Activated CD4-positive, alpha-beta T cell treated with anti-CD3 and anti-CD28 coated beads, Interleukin-2, amount 50 U/mL, for 48 hours (primary cell): ENCODE measurements around the gene BAZ2B.

Source experiments
- DNase-seq, 2 experiments: peaks; one replicate each; pipeline ENCODE4 v3.0.0-alpha.2; 2020

BAZ2B gene

GRCh38 chr2:159292157-159292556 lies 324.2 kb downstream of the BAZ2B start:
- no peak for DNase-seq

DNA sequence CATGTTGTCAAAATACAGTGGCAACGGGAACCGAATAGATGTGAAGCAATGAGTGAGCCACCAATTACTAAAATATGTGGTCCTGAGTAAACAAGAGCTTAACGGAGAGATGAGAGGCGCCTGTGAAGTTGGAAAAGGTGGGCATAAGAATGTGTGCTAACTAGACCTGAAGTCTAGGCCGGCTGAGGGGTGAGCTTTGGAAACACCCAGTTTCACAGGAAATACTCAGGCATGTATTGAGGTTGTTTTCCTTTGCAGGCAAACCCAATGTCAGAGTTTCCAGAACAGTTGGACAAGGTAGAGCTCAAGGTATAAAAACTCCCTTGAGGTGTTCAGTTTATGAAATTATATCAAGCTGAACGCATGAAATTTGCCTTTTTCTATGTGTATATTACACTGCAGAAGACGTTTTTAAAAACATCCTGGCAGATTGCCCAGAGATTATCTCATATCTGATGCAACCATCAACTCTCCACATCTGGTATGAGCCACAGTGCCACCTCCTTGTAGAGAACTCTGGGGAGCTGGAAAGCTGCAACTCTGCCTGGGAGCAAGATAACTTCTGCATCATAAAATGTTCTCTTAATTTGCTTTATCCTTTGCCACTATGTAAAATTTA lies 325.9 kb downstream of the BAZ2B start:
- DNase-seq, result no peak

- DNase-seq, result no peak
These were observed 328.6 kb downstream of the BAZ2B start for GRCh38 chr2:159287733-159288132.

- peak; percentile 97 to 98 for DNase-seq
These were observed 329.5 kb downstream of the BAZ2B start for GRCh38 chr2:159286709-159287441.

- DNase-seq, result peak; percentile 12 to 17
These were observed 330.2 kb downstream of the BAZ2B start, which contains the start of gene WDSUB1 for GRCh38 chr2:159285929-159286708. TSS of gene WDSUB1 (minus strand) at chr2:159286703. CDS start at chr2:159283069, 3,634 bp downstream.

DNA sequence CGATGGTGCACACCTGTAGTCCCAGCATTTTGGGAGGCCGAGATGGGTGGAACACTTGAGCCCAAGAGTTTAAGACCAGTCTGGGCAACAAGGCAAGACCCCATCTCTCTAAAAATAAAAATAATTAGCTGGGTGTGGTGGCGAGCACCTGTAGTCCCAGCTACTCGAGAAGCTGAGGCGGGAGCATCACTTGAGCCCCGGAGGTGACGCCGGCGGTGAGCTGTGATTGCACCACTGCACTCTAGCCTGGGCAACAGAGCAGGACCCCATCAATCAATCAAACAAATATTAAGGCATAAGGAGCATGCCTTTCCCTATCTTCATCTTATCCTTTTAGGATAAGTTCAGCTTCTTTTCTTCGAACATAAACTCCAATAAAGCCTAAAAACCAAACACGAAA lies 330.9 kb downstream of the BAZ2B start:
- no peak for DNase-seq

DNA sequence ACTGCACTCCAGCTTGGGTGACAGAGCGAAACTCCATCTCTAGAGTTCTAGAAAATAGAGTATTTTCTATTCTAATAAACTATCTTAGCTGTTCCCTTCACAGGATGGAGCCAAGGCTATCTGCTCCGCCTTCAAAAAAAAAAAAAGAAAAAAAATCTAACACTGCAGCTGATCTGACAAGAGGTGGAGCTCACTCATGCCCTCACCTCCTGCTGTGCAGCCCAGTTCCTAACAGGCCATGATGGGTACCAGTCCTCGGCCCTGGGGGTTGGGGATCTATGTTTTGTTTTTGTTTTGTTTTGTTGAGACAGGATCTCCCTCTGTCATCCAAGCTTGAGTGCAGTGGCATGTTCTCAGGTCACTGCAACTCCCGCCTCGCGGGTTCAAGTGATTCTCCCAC lies 332.8 kb downstream of the BAZ2B start:
- DNase-seq, result no peak

GRCh38 chr2:159281002-159281401 lies 335.3 kb downstream of the BAZ2B start:
- DNase-seq, result no peak

DNA sequence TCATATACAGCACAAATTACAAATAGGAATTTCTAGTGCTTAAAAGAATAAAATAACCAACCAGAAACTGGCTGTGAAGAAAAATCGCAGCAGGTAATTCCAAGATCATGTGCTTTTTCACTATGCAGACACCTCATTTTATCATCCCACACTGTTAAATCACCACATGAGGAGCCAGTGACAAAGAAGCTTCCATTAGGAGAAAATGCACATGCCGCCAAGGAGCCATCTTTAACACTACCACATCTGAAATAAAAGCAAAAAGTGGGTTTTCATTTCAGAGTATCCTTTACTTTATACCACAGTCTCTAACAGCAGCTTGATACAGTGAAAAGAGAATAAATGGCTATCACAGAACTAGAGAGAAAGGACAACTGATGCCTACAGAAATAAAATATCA lies 336.6 kb downstream of the BAZ2B start:
- DNase-seq, result no peak

- no peak for DNase-seq
These were observed 341.2 kb downstream of the BAZ2B start for GRCh38 chr2:159275111-159275510.

DNA sequence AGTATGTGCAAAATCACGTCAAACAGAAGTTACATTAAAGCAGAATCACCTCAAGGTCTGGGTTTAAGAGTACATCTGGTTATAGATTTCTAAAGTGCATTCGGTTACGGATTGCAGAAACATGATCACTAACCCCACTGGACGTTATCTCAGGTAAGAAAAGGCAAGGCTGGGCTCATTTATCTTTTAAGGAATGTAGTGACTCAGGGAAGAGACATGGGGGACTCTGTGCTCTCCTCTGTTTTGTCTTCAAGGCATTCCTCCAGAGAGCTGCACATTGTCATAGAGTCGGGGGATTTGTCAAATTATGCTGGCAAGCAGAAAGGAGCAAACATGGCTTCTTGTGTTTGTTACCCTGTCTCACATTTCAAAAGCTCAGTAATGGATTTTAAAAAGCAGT lies 344.2 kb downstream of the BAZ2B start:
- no peak for DNase-seq

DNA sequence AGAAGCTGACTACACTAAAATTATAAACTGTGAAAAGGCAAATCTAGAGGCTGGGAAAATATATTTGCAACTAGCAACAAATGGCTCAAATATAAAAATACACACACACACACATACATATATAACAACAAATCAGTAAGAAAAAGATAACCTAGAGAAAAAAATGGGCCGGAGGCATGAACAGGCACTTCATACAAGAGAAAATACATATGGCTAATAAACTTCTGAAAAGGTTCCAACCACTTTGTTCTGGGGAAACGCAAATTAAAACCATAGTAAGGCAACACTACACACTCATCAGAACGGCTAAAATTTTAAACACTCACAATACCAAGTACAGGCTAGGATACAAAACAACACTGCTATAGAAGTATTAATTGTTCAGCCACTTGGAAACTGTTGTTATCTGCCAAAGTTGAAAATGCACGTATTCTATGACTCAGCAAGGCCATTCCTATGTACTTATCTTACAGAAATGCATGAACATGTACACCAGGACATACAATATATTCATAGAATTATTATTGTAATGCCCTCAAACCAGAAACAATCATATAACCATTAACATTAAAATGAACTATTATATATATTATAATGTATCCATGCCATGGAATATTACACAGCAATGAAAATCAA lies 345.5 kb downstream of the BAZ2B start:
- no peak for DNase-seq
